ENCODE data around the gene ATXN1.
"Not testable (repeated sequence)": the region's sequence is repeated elsewhere in the genome, so short reads cannot be mapped to it uniquely, and the experiment has no call there.

ATXN1 gene

GRCh38 chr6:16420715-16421461, 340.4 kb downstream of the ATXN1 start:
- no peak for DNase-seq (ENCODE audit: low spot score)
- FAIRE-seq = no peak

- no peak for FAIRE-seq
- no peak for DNase-seq (ENCODE audit: low spot score)
Observed at GRCh38 chr6:16420337-16420714, 340.9 kb downstream of the ATXN1 start.

- DNase-seq (ENCODE audit: low spot score) (no peak), FAIRE-seq (no peak)
Observed at GRCh38 chr6:16419636-16420336, 341.5 kb downstream of the ATXN1 start.

GRCh38 chr6:16418151-16418550, 343.1 kb downstream of the ATXN1 start:
- DNase-seq (ENCODE audit: low spot score) = no peak
- FAIRE-seq = no peak

DNA sequence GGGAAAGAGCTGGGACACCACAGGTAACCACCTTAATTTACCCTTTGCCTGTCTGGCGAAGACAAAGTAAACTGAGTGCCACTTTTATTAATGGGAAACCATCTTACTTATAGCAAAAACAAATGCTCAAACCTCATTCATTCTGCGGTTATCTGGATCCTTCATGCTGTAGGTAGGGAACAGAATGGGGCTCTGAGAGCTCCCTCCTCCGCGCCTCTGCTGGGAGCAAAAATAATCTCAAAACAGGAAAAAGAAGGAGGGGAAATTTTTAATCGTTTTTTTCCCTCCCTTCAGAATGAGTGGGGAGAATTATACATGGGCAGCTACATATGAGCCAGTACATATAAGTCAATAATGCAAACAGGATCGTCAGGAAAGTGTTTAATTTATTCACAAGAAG, 345.6 kb downstream of the ATXN1 start:
- no peak for FAIRE-seq
- DNase-seq (ENCODE audit: low spot score) = no peak

GRCh38 chr6:16414205-16414604, 347.1 kb downstream of the ATXN1 start:
- FAIRE-seq (no peak), DNase-seq (ENCODE audit: low spot score) (no peak)

DNA sequence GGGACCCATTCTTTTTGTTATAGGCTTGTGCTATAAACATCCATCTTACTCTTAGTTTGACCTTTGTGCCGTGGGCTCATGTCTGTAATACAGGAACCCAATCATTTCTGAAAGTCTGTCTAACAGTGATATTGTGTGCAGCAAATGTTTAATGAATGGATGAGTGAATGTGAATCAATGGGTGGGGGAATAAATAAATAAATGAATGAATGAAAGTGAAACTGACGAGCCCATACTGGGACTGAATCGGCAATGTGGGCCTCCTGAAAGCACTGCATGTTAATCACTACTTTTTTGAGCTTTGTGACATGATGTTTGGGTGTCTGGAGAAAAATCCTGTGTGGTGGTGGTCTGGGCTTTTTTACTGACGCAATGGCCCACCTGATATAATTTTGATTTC, 347.9 kb downstream of the ATXN1 start:
- DNase-seq (ENCODE audit: low spot score) (no peak), FAIRE-seq (no peak)

DNA sequence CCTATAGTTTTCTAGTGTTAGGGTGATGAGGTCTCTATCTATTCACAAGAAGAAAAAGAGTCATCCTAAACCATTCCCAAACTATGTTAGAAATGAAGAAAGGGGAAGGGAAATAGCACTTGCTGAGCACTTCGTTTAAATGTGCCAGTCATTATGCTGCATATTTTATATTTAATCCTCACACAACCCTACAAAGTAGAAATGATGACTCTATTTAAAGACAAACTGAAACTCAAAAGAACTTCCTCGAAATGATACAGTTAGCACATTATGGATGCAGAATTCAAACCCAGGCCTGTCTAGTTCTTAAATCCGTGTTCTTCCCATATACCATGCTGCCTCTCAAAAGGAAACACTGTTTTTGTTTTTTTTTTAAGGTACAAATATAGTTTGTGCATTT, 348.3 kb downstream of the ATXN1 start:
- DNase-seq (ENCODE audit: low spot score) (no peak), FAIRE-seq (no peak)

DNA sequence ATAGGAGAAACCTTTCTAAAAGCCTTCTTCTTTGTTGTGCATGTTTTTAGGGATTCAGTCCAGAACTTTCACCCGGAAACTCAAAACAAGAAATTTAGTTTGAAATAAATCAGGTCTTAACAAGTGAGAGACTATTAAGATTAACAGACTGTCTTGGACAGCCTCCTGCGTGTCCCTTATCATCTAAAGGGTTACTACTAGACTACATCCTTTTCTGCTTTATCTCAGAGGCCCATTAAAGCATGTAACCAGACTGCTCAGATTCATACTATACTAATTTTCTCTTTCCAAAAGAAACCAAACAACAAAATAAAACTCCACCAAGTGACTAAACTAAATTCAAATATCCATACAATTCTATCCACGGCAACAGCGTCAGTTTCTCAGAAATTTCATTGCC, 349.1 kb downstream of the ATXN1 start:
- DNase-seq (ENCODE audit: low spot score) (no peak), FAIRE-seq (no peak)

DNA sequence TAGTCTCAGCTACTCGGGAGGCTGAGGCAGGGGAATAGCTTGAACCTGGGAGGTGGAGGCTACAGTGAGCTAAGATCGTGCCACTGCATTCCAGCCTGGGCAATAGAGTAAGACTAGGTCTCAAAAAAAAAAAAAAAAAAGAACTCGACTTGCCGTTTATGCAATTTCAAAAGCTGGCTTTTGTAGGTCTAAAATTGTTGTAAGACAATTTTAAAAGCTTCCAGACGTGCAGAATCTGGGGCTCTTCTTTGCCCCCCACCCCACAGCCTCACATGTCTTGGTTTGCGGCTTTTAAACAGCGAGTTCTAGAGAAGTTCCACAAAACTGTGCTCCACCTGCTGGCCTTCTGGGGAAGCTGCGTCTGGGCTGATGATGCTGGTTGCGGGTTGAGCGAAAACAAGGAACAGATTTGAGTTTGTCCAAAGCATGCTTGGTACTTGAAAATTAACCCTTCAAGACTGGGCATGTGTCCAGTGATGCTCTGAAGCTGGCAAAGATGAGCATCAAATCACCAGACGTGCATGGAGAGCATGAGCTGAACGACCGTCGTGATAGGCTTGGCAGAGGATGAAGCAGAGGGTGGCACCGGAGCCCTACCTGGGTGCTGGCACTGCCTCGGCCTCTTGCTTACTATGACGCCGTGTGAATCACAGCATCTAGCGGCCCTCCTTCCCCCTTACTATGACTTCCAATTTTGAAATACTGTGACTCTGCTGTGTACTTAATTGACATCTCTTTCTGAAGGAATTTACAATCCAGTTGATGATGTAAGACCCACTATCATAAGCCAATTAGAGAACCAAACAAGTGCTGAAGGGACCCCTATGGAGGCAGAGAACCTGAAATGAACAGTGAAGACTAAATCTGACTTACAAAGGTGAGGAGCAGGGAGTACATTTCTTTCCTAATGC, 351.5 kb downstream of the ATXN1 start:
- no peak for FAIRE-seq
- no peak for DNase-seq (ENCODE audit: low spot score)

DNA sequence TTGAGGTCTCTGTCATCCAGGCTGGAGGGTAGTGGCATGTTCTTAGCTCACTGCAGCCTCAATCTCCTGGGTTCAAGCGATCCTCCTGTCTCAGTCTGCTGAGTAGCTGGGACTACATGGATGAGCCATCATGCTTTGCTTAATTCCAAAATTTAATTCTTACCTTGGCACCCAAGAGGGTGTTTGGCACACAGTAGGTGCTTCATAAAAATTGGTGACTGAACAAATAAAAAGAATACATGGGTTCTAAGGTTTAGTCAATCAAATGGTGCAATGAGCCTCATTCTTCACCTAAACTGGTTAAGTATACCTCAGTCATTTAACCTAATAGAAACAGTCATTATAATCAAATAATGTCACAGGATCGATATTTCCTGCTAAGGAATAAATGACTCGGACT, 352.5 kb downstream of the ATXN1 start:
- DNase-seq (ENCODE audit: low spot score) (no peak), FAIRE-seq (no peak)

- FAIRE-seq = no peak
- no peak for DNase-seq (ENCODE audit: low spot score)
Observed at GRCh38 chr6:16406966-16407365, 354.3 kb downstream of the ATXN1 start.

DNA sequence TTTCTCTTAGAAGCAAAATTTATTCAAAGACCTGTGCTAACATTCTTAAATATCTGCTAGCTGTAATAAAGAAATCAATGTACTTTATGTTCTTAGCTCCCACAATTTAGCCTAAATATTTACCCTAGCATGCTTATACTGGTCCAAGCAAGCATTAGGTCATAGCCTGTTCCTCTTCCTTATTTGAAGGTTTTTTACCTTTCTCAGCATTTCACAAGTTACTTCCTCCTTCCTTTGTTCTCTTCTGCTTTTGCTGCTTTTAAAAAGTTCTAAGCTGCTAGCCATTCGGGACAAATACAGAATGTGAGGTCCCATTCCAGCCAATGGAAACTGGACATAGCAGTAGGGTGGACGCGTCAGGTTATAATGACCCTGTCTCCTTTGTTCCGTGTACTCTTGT, 354.7 kb downstream of the ATXN1 start:
- not testable (repeated sequence) for FAIRE-seq; DNase-seq (ENCODE audit: low spot score)

GRCh38 chr6:16405375-16405774, 355.9 kb downstream of the ATXN1 start:
- DNase-seq (ENCODE audit: low spot score) (no peak), FAIRE-seq (no peak)

GRCh38 chr6:16404456-16404855, 356.8 kb downstream of the ATXN1 start:
- no peak for DNase-seq (ENCODE audit: low spot score)
- FAIRE-seq = no peak

- DNase-seq (ENCODE audit: low spot score) = no peak
- FAIRE-seq = no peak
Observed at GRCh38 chr6:16403831-16404230, 357.4 kb downstream of the ATXN1 start.

DNA sequence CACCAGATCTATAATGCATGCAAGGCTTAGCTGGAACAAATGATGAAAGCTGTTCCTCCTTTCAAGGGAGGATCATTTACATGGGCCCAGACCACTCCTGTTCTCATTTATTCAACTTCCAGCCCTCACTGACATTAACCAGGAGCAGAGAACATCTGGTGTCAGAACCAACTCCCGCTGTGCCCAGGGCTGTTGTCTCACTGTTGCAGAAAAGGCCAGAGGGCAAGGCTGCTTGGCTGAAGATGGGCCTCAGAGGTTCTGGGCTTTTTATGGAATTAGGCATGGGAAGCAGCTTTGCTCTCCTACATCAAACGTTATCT, 358.7 kb downstream of the ATXN1 start:
- no peak for DNase-seq (ENCODE audit: low spot score)
- no peak for FAIRE-seq

- FAIRE-seq (no peak), DNase-seq (ENCODE audit: low spot score) (no peak)
Observed at GRCh38 chr6:16400248-16400760, 361.0 kb downstream of the ATXN1 start.

GRCh38 chr6:16399695-16400094, 361.6 kb downstream of the ATXN1 start:
- FAIRE-seq = no peak
- DNase-seq (ENCODE audit: low spot score) = no peak

DNA sequence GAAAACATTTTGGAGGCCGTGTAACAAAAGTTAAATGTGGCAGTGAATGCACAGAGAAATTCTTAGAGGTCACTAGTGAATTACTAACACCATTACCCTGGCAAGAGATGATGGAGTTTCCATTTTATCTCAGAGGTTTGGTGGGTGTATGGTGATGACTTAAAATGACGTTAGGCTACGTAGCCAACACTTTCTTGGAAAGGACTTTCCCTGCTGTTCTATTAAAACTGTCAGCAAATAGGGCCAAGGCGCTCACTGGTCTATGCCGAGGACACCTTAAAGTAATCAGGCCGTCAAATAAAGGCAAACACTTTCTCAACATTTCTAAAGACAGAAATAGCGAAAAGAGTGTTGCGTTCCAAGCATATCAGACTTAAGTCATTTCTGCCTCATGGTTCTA, 362.1 kb downstream of the ATXN1 start:
- no peak for DNase-seq (ENCODE audit: low spot score)
- no peak for FAIRE-seq

- DNase-seq (ENCODE audit: low spot score) (no peak), FAIRE-seq (no peak)
Observed at GRCh38 chr6:16398587-16398986, 362.7 kb downstream of the ATXN1 start.

GRCh38 chr6:16397623-16398022, 363.6 kb downstream of the ATXN1 start:
- no peak for FAIRE-seq
- DNase-seq (ENCODE audit: low spot score) = no peak
